Measurements from ENCODE around the gene GANAB. TPM values are rescaled to one million over a fixed set of nuclear protein-coding genes. Genes with fewer than 3 reads are reported as not detected.

The GANAB gene
- total and polyA plus RNA-seq, 3 donors from 2014 or later: 152 to 219 (median 190) TPM

GRCh38 chr11:62688491-62688890 is 42.1 kb upstream of the GANAB start:
- peaks cover 19% of the 10 kb centered on the region for H3K4me1 ChIP-seq
- H3K36me3 ChIP-seq (ENCODE audit: low read depth, missing control alignments): no peaks in the 10 kb centered on the region
- H3K4me3 ChIP-seq: peak overlapping the region; percentile 17 to 34
- H3K27me3 ChIP-seq: no peaks in the 10 kb centered on the region
- TF ChIP-seq POLR2A (IDR thresholded peaks at IDR 0.05) (no peak), CTCF (IDR thresholded peaks at IDR 0.05) (no peak)
- no peak for DNase-seq
- intact Hi-C loops (cut with DNase I; ENCODE audit: low total_unique reads): no loop called here
- no peaks in the 10 kb centered on the region for H3K9me3 ChIP-seq
- 25 to 28% methylated on average over 1 of the region's 1 CpG for WGBS, 2 donors
- H3K27ac ChIP-seq: peak overlapping the region; percentile 44 to 61

GRCh38 chr11:62687508-62688396 is 41.3 kb upstream of the GANAB start:
- Histone ChIP-seq H3K4me3 (peak overlapping the region; percentile 17 to 34), H3K27me3 (no peaks in the 10 kb centered on the region), H3K36me3 (ENCODE audit: low read depth, missing control alignments) (no peaks in the 10 kb centered on the region), H3K4me1 (peaks cover 19% of the 10 kb centered on the region), H3K9me3 (no peaks in the 10 kb centered on the region), H3K27ac (peak overlapping the region; percentile 44 to 61)
- intact Hi-C loops (cut with DNase I; ENCODE audit: low total_unique reads): no loop called here
- DNase-seq: no peak
- 38 to 66% methylated on average over 17 to 63 of the region's 74 CpGs for WGBS, 2 donors
- TF ChIP-seq POLR2A (IDR thresholded peaks at IDR 0.05): no peak
- TF ChIP-seq CTCF (IDR thresholded peaks at IDR 0.05): no peak

GRCh38 chr11:62682518-62682917 is 36.1 kb upstream of the GANAB start:
- 91 to 93% methylated on average over 7 of the region's 7 CpGs for WGBS, 2 donors
- Histone ChIP-seq H3K36me3 (ENCODE audit: low read depth, missing control alignments) (no peaks in the 10 kb centered on the region), H3K4me1 (peaks cover 16% of the 10 kb centered on the region), H3K9me3 (no peaks in the 10 kb centered on the region), H3K27me3 (no peaks in the 10 kb centered on the region), H3K4me3 (no peak overlapping the region), H3K27ac (no peak overlapping the region)
- TF ChIP-seq CTCF (IDR thresholded peaks at IDR 0.05) (no peak), POLR2A (IDR thresholded peaks at IDR 0.05) (no peak)
- no peak for DNase-seq
- intact Hi-C loops (cut with DNase I; ENCODE audit: low total_unique reads): no loop called here

- H3K27ac ChIP-seq: peak overlapping the region in 1 of 2 donors; percentile 25
- DNase-seq: peak; percentile 78
These were observed 34.4 kb upstream of the GANAB start for GRCh38 chr11:62680825-62681240.

More at GRCh38 chr11:62680825-62681240, 34.4 kb upstream of the GANAB start:
- TF ChIP-seq POLR2A (IDR thresholded peaks at IDR 0.05) (no peak), CTCF (IDR thresholded peaks at IDR 0.05) (peak; percentile 58 to 67 (median 65))
- no peaks in the 10 kb centered on the region for H3K9me3 ChIP-seq
- H3K27me3 ChIP-seq: no peaks in the 10 kb centered on the region
- intact Hi-C loops (cut with DNase I; ENCODE audit: low total_unique reads): no loop called here
- H3K4me3 ChIP-seq: no peak overlapping the region
- 60 to 64% methylated on average over 4 of the region's 4 CpGs for WGBS, 2 donors
- no peaks in the 10 kb centered on the region for H3K36me3 ChIP-seq (ENCODE audit: low read depth, missing control alignments)
- peaks cover 20% of the 10 kb centered on the region for H3K4me1 ChIP-seq

Data from testis (tissue), 3 donors.